Measurements from ENCODE around the gene LGMN.

The LGMN gene

DNA sequence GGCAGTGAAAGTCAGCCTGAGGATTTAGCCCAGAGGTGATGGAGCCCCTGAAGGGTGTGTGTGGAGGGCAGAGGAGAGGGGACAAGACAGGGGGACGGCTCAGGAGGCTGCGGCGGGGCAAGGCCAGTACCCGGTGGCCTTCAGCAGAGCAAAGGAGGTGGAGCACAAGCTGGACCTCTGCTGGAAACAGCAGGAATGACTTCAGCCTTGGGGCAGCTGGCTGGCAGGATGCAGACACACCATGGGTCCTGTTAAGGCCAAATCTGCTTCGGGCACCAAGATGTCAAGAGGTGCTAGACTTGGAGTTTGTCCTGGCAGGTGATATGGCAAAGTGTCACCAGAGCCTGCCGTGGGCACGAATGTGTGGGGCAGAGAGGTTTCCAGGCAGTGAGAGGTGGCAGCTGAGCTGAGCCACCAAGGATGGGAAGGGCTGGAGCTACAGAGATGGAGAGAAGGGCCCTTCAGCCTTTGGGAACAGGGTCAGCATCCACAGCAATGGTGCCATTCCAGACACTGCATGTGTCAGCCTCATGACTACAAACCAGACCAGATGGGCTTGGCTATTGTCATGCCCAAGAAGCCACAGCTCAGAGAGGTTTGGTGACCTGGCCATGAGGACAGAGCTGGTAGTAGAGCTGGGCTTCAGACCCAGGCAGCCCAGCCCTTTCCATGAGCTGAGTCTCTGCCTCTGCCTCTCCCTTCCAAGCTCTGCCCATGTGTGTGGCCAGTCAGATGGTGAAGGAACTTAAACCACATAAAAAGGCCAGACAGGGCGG, 91.9 kb downstream of the LGMN start:
- CTCF ChIA-PET, result interaction anchor here (0.8 to 1.3 kb wide), 4 partner anchors 9 to 68 kb away, joined by 3 to 4 read pairs (median 3); no protein-coding TSS in a partner anchor

DNA sequence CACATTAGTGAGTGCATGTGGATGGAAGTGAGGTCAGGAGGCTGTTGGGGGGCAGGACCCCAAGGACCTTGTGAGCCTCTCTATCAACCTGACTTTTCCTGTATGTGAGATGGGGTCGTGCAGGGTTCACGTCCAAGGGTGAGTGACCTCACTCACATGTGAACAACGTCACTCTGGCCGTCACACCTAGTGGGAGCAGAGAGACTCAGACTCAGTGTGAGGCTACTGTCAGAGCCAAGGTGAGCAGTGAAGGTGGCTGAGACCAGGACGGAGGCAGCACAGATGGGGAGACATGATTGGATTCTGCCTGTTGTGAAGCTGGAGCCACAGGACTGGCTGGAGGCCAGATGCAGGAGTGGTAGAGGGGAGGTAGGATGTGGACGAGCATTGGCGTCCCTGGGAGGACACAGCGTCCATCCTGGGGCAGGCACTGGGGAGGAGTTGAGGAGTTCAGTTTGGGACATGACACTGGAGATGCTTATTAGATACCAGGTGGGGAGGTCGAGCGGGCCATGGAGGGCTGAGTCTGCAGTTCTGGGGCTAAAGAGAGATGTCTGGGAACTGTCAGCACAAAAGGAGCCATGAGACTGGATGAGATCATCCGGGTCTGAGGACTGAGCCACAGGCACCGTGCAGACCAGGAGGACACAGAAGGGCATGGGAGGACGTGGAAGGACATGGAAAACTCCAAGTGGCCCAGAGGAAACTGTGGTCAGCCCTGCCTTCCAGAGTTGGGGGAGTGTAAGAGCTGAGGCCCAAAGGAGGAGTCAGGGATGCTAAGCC, 92.8 kb downstream of the LGMN start:
- no peak for DNase-seq (ENCODE audit: low read depth, low spot score)
- ChIA-PET POLR2A (no interaction called here), CTCF (interaction anchor here (1.0 to 1.1 kb wide), 2 partner anchors 61 to 67 kb away, joined by 3 to 4 read pairs; no protein-coding TSS in a partner anchor)
- TF ChIP-seq, protein P1, sequence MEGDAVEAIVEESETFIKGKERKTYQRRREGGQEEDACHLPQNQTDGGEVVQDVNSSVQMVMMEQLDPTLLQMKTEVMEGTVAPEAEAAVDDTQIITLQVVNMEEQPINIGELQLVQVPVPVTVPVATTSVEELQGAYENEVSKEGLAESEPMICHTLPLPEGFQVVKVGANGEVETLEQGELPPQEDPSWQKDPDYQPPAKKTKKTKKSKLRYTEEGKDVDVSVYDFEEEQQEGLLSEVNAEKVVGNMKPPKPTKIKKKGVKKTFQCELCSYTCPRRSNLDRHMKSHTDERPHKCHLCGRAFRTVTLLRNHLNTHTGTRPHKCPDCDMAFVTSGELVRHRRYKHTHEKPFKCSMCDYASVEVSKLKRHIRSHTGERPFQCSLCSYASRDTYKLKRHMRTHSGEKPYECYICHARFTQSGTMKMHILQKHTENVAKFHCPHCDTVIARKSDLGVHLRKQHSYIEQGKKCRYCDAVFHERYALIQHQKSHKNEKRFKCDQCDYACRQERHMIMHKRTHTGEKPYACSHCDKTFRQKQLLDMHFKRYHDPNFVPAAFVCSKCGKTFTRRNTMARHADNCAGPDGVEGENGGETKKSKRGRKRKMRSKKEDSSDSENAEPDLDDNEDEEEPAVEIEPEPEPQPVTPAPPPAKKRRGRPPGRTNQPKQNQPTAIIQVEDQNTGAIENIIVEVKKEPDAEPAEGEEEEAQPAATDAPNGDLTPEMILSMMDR (IDR thresholded peaks at IDR 0.05; ENCODE audit: insufficient read depth, low read length, missing control alignments), result no peak
- no peak overlapping the region for H3K4me3 ChIP-seq (ENCODE audit: low read depth, low read length)

More for the DNA sequence above, 91.9 kb downstream of the LGMN start:
- DNase-seq (ENCODE audit: low read depth, low spot score), result no peak
- TF ChIP-seq, protein P1 (IDR thresholded peaks at IDR 0.05; ENCODE audit: insufficient read depth, low read length, missing control alignments), result peak; percentile 25
- H3K4me3 ChIP-seq (ENCODE audit: low read depth, low read length), result no peak overlapping the region
- POLR2A ChIA-PET, result no interaction called here

DNA sequence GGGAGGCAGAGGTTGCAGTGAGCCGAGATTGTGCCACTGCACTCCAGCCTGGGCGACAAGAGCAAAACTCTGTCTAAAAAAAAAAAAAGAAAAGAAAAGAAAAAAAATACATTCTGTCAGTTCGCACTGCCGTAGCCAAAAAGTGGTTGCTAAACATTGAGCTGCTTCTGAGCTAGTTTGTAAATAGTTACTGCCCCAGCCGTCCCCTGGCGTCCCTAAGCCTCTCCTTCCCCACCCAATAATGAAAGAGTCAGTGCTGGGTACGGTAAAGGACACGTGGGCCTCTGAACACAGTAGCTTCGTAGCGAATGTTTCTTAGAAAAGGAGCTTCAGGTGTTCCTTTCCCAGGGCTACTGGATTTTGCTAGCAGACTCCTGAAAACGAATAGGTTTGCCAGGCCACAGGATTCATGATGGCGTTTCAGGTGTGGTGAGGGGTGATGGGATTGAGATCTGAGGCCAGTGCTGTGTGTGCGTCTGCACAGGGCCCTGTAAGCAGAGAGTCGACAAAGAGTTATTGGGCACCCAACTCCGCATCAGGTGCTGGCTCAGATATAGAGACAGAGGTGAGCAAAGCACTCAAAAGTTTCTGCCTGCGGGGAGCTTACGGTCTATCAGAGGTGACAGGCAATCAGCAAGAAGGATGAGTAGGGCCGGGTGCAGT, 94.1 kb downstream of the LGMN start:
- POLR2A ChIA-PET, result no interaction called here
- TF ChIP-seq, protein P1 (IDR thresholded peaks at IDR 0.05; ENCODE audit: insufficient read depth, low read length, missing control alignments), result no peak
- CTCF ChIA-PET, result interaction anchor here (2.2 kb wide), 1 partner anchor 32 kb away, joined by 8 read pairs; no protein-coding TSS in a partner anchor
- no peak for DNase-seq (ENCODE audit: low read depth, low spot score)
- H3K4me3 ChIP-seq (ENCODE audit: low read depth, low read length), result no peak overlapping the region
